Tibial nerve (tissue), 4 donors: ENCODE measurements around the gene COQ8A.

Source experiments
- EP300 ChIP-seq, 2 donors: sonication (generic); formaldehyde crosslinking; IDR thresholded peaks; one replicate each; pipeline ENCODE4 v1.6.1; 2017; ENCODE audit warnings: antibody characterized with exemption in 2 of 2, mild to moderate bottlenecking in 1 of 2
- POLR2A ChIP-seq, 2 donors: fragments of 450-650 bp; IDR thresholded peaks; one replicate each; pipeline ENCODE4 v1.6.1; 2017; ENCODE audit warnings: antibody characterized with exemption in 2 of 2, mild to moderate bottlenecking in 2 of 2, moderate library complexity in 2 of 2
- TF ChIP-seq, protein P1 (sequence below), 5 experiments: fragments of 200-600 bp in 3 of 5; fragments of 450-650 bp in 2 of 5; sonication (generic) in 3 of 5; IDR thresholded peaks; one replicate each; pipeline ENCODE4 v1.5.1; 2016 to 2019; ENCODE audit warnings: antibody characterized with exemption in 5 of 5, mild to moderate bottlenecking in 3 of 5, moderate library complexity in 2 of 5

DNA sequence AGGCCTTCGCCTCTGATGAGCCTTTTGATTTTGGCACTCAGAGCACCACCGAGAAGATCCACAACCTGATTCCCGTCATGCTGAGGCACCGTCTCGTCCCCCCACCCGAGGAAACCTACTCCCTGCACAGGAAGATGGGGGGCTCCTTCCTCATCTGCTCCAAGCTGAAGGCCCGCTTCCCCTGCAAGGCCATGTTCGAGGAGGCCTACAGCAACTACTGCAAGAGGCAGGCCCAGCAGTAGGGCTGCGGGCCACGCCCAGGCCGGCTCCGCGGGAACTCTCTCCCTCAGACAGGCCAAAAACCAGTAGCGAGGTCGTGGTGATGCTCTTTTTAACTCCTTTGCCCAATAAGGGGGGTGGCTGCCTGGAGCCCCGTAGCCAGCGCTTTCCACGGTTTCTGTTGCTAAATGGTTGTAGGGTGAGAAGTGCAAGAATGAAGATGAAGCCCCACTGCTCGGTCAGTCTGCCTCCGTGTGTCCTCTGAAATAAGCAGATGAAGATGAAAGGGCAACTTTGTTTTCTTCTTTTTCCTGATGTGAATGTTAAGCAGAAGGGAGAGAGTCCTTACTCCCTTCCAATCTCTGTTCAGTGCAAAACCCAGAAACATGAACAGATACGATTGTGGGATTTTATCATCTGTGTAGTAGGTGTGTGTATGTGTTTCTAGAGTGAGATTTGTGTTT lies 46.5 kb downstream of the COQ8A start:
- TF ChIP-seq, protein P1, sequence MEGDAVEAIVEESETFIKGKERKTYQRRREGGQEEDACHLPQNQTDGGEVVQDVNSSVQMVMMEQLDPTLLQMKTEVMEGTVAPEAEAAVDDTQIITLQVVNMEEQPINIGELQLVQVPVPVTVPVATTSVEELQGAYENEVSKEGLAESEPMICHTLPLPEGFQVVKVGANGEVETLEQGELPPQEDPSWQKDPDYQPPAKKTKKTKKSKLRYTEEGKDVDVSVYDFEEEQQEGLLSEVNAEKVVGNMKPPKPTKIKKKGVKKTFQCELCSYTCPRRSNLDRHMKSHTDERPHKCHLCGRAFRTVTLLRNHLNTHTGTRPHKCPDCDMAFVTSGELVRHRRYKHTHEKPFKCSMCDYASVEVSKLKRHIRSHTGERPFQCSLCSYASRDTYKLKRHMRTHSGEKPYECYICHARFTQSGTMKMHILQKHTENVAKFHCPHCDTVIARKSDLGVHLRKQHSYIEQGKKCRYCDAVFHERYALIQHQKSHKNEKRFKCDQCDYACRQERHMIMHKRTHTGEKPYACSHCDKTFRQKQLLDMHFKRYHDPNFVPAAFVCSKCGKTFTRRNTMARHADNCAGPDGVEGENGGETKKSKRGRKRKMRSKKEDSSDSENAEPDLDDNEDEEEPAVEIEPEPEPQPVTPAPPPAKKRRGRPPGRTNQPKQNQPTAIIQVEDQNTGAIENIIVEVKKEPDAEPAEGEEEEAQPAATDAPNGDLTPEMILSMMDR (IDR thresholded peaks at IDR 0.05): no peak
- TF ChIP-seq POLR2A (IDR thresholded peaks at IDR 0.05) (no peak), EP300 (IDR thresholded peaks at IDR 0.05) (no peak)
